ENCODE data around the gene TMEM52. TPM values are rescaled to one million over a fixed set of nuclear protein-coding genes. Genes with fewer than 3 reads are reported as not detected.

The TMEM52 gene
- total and polyA plus RNA-seq, 2 of the 13 experiments (the other 11 are each of a cell fraction or from before 2014, with no cell fraction given) = 13.2 to 18.7 TPM

DNA sequence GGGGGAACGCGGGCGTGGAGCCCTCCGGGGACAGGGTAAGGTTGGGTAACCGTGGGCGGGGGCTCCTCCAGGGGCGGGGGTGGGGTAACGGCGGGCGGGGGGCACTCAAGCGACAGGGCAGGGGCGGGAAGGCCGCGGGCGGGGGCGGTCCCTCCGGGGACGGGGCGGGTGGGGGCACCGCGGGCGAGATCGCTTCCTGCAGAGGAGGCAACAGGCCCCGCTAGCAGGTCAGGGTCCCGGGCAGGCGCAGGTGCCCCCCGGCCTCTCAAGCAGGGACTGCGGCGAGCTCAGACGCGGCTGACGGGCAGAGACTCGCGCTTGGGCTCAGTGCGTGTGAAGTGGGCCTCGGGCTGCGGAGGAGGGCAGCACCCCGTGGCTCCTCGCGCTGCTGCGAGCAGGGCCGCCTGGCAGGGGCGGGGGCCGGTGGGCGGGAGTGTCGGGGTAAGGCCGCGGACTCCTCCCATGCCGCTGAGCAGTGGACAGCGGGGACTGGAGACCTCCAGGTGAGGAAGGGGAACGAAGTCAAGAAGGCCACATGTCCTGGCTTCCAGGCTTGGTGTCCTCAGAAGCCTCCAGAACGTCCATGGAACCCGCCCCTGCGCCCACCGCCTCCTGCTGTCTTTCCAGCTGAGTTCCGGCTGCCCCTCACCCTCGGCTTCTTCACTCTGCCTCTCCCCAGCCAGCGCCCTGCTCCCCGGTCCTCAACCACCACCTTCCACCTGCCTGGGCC lies 27.6 kb downstream of the TMEM52 start (continued):
- peak; percentile 61 for TF ChIP-seq ZNF883 (CRISPR knock-in tag; IDR thresholded peaks at IDR 0.05; ENCODE audit: not compliant biosample characterization)
- peak; percentile 30; the same call in 1 of the 2 replicates for TF ChIP-seq SP2 (CRISPR knock-in tag; IDR thresholded peaks at IDR 0.05)
- TF ChIP-seq ZNF83 (CRISPR knock-in tag; IDR thresholded peaks at IDR 0.05; ENCODE audit: borderline replicate concordance) = peak; percentile 83; the same call in 1 of the 2 replicates
- TF ChIP-seq ZSCAN25 (CRISPR knock-in tag; IDR thresholded peaks at IDR 0.05) = peak; percentile 15; the same call in 1 of the 2 replicates
- TF ChIP-seq ZNF263 (CRISPR knock-in tag; IDR thresholded peaks at IDR 0.05) = 0 out of 2 replicates have a peak, but pooled peaks have one; percentile 18
- no peak for TF ChIP-seq NKX3-1 (CRISPR knock-in tag; IDR thresholded peaks at IDR 0.05)
- TF ChIP-seq, protein P1, sequence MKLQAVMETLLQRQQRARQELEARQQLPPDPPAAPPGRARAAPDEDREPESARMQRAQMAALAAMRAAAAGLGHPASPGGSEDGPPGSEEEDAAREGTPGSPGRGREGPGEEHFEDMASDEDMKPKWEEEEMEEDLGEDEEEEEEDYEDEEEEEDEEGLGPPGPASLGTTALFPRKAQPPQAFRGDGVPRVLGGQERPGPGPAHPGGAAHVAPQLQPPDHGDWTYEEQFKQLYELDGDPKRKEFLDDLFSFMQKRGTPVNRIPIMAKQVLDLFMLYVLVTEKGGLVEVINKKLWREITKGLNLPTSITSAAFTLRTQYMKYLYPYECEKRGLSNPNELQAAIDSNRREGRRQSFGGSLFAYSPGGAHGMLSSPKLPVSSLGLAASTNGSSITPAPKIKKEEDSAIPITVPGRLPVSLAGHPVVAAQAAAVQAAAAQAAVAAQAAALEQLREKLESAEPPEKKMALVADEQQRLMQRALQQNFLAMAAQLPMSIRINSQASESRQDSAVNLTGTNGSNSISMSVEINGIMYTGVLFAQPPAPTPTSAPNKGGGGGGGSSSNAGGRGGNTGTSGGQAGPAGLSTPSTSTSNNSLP (IDR thresholded peaks at IDR 0.05; ENCODE audit: low read depth, low read length) = no peak
- TF ChIP-seq FOSL2 (CRISPR knock-in tag; IDR thresholded peaks at IDR 0.05) = peak; percentile 8; the same call in 1 of the 2 replicates
- peak; percentile 68; the same call in 1 of the 2 replicates for TF ChIP-seq MAZ (IDR thresholded peaks at IDR 0.05; ENCODE audit: borderline replicate concordance, low read depth, low read length)
- TF ChIP-seq MAZ (CRISPR knock-in tag; IDR thresholded peaks at IDR 0.05; ENCODE audit: low read depth) = no peak
- TF ChIP-seq ZNF768 (CRISPR knock-in tag; IDR thresholded peaks at IDR 0.05) = peak; percentile 51; the same call in 1 of the 2 replicates
- TF ChIP-seq POGK (CRISPR knock-in tag; conservative IDR thresholded peaks at IDR 0.05) = 0 out of 2 replicates have a peak, but pooled peaks have one; percentile 37
- TF ChIP-seq, protein P2, sequence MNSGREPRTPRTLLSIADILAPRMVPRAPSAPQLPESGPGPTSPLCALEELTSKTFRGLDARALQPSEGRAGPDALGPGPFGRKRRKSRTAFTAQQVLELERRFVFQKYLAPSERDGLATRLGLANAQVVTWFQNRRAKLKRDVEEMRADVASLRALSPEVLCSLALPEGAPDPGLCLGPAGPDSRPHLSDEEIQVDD (CRISPR knock-in tag; IDR thresholded peaks at IDR 0.05; ENCODE audit: borderline replicate concordance) = peak; percentile 52; the same call in 1 of the 2 replicates
- peak; percentile 56; the same call in 1 of the 2 replicates for TF ChIP-seq TMF1 (CRISPR knock-in tag; IDR thresholded peaks at IDR 0.05; ENCODE audit: low read depth)
- TF ChIP-seq, protein P3, sequence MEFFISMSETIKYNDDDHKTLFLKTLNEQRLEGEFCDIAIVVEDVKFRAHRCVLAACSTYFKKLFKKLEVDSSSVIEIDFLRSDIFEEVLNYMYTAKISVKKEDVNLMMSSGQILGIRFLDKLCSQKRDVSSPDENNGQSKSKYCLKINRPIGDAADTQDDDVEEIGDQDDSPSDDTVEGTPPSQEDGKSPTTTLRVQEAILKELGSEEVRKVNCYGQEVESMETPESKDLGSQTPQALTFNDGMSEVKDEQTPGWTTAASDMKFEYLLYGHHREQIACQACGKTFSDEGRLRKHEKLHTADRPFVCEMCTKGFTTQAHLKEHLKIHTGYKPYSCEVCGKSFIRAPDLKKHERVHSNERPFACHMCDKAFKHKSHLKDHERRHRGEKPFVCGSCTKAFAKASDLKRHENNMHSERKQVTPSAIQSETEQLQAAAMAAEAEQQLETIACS (CRISPR knock-in tag; IDR thresholded peaks at IDR 0.05) = peak; percentile 51; the same call in 1 of the 2 replicates
- TF ChIP-seq HNF1B (CRISPR knock-in tag; IDR thresholded peaks at IDR 0.05) = peak; percentile 52; the same call in 1 of the 2 replicates
- TF ChIP-seq, protein P4, sequence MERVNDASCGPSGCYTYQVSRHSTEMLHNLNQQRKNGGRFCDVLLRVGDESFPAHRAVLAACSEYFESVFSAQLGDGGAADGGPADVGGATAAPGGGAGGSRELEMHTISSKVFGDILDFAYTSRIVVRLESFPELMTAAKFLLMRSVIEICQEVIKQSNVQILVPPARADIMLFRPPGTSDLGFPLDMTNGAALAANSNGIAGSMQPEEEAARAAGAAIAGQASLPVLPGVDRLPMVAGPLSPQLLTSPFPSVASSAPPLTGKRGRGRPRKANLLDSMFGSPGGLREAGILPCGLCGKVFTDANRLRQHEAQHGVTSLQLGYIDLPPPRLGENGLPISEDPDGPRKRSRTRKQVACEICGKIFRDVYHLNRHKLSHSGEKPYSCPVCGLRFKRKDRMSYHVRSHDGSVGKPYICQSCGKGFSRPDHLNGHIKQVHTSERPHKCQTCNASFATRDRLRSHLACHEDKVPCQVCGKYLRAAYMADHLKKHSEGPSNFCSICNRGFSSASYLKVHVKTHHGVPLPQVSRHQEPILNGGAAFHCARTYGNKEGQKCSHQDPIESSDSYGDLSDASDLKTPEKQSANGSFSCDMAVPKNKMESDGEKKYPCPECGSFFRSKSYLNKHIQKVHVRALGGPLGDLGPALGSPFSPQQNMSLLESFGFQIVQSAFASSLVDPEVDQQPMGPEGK (CRISPR knock-in tag; IDR thresholded peaks at IDR 0.05) = peak; percentile 89
- peak; percentile 31 for TF ChIP-seq SPEN (CRISPR knock-in tag; IDR thresholded peaks at IDR 0.05; ENCODE audit: low read depth)
- TF ChIP-seq ZFP36L1 (CRISPR knock-in tag; IDR thresholded peaks at IDR 0.05) = 0 out of 2 replicates have a peak, but pooled peaks have one; percentile 63
